Kidney epithelial cell (primary cell): ENCODE results near the gene INTS7. TPM values are rescaled to one million over a fixed set of nuclear protein-coding genes. Genes with fewer than 3 reads are reported as not detected.
"Not testable (repeated sequence)": the region's sequence is repeated elsewhere in the genome, so short reads cannot be mapped to it uniquely, and the experiment has no call there.

Experiments
- DNase-seq: peaks from one replicate; pipeline ENCODE4 v3.0.0-alpha.2; 2010; ENCODE audit warnings: low read depth
- H3K27me3 ChIP-seq: 2 replicates; pipeline ENCODE4 v1.6.0; 2011; ENCODE audit warnings: low read length; ENCODE audit not compliant: control insufficient read depth, insufficient read depth
- H3K36me3 ChIP-seq: 2 replicates; pipeline ENCODE4 v1.5.1; 2011; ENCODE audit warnings: low read length; ENCODE audit not compliant: control insufficient read depth, insufficient read depth
- H3K4me3 ChIP-seq: 2 replicates; pipeline ENCODE4 v1.5.1; 2011; ENCODE audit warnings: low read depth, mild to moderate bottlenecking, control low read depth, low read length
- CTCF ChIP-seq: IDR thresholded peaks from 2 replicates; pipeline ENCODE4 v1.5.1; 2011; ENCODE audit warnings: mild to moderate bottlenecking, moderate library complexity, low read length, control low read depth, inconsistent platforms; ENCODE audit not compliant: insufficient read depth, poor library complexity, severe bottlenecking
- total RNA-seq: library from RNA; depleted of rRNA; stranded (reverse); fragments of >200 nt; gene quantifications from 2 replicates; pipeline ENCODE4 v1.2.3, GENCODE V29; 2015

Gene INTS7
- total RNA-seq, 1 donor from 2014 or later, result 11.7 TPM

GRCh38 chr1:211918843-211919414 is 116.4 kb downstream of the INTS7 start:
- H3K36me3 ChIP-seq, result no peaks in the 10 kb centered on the region
- no peak for DNase-seq
- H3K27me3 ChIP-seq, result no peaks in the 10 kb centered on the region
- TF ChIP-seq CTCF, result no peak
- no peak overlapping the region for H3K4me3 ChIP-seq

- not testable (repeated sequence) for H3K27me3 ChIP-seq, H3K4me3 ChIP-seq, H3K36me3 ChIP-seq, DNase-seq
Observed at GRCh38 chr1:211916458-211916857, 118.9 kb downstream of the INTS7 start.

GRCh38 chr1:211915924-211916323 is 119.4 kb downstream of the INTS7 start:
- H3K4me3 ChIP-seq, result no peak overlapping the region
- no peak for DNase-seq
- no peaks in the 10 kb centered on the region for H3K36me3 ChIP-seq
- no peak for TF ChIP-seq CTCF
- no peaks in the 10 kb centered on the region for H3K27me3 ChIP-seq

- Histone ChIP-seq H3K4me3 (no peak overlapping the region), H3K36me3 (no peaks in the 10 kb centered on the region), H3K27me3 (no peaks in the 10 kb centered on the region)
- TF ChIP-seq CTCF, result no peak
- no peak for DNase-seq
Observed at GRCh38 chr1:211912844-211913432, 122.4 kb downstream of the INTS7 start.

GRCh38 chr1:211912038-211912437 is 123.3 kb downstream of the INTS7 start:
- Histone ChIP-seq H3K36me3 (no peaks in the 10 kb centered on the region), H3K4me3 (no peak overlapping the region), H3K27me3 (no peaks in the 10 kb centered on the region)
- TF ChIP-seq CTCF, result no peak
- no peak for DNase-seq

GRCh38 chr1:211910913-211911485 is 124.4 kb downstream of the INTS7 start:
- no peak overlapping the region for H3K4me3 ChIP-seq
- H3K27me3 ChIP-seq, result no peaks in the 10 kb centered on the region
- no peak for DNase-seq
- no peaks in the 10 kb centered on the region for H3K36me3 ChIP-seq
- TF ChIP-seq CTCF, result no peak
